BE2C (cell line): Measurements from ENCODE around the gene AP1M2.
"Not testable (repeated sequence)": the region's sequence is repeated elsewhere in the genome, so short reads cannot be mapped to it uniquely, and the experiment has no call there.

Experiments
- DNase-seq: peaks from one replicate; pipeline ENCODE4 v3.0.0-alpha.2; 2020
- H3K27me3 ChIP-seq: fragments of 250-450 bp; sonication (Bioruptor Pico); 2 replicates; pipeline ENCODE4 v1.5.1; 2020; ENCODE audit warnings: mild to moderate bottlenecking
- H3K36me3 ChIP-seq: fragments of 250-450 bp; sonication (Bioruptor Pico); 2 replicates; pipeline ENCODE4 v1.5.1; 2020; ENCODE audit warnings: mild to moderate bottlenecking
- H3K4me1 ChIP-seq: fragments of 250-450 bp; sonication (Bioruptor Pico); 2 replicates; pipeline ENCODE4 v1.5.1; 2020
- H3K4me3 ChIP-seq: 2 replicates; pipeline ENCODE4 v1.5.1; 2011; ENCODE audit warnings: low read depth, low read length
- H3K9me3 ChIP-seq: fragments of 250-450 bp; sonication (Bioruptor Pico); 2 replicates; pipeline ENCODE4 v1.5.1; 2020
- TF ChIP-seq, protein P1 (sequence below): IDR thresholded peaks from 2 replicates; pipeline ENCODE4 v1.5.1; 2012; ENCODE audit warnings: mild to moderate bottlenecking, low read depth, low read length

Gene AP1M2

DNA sequence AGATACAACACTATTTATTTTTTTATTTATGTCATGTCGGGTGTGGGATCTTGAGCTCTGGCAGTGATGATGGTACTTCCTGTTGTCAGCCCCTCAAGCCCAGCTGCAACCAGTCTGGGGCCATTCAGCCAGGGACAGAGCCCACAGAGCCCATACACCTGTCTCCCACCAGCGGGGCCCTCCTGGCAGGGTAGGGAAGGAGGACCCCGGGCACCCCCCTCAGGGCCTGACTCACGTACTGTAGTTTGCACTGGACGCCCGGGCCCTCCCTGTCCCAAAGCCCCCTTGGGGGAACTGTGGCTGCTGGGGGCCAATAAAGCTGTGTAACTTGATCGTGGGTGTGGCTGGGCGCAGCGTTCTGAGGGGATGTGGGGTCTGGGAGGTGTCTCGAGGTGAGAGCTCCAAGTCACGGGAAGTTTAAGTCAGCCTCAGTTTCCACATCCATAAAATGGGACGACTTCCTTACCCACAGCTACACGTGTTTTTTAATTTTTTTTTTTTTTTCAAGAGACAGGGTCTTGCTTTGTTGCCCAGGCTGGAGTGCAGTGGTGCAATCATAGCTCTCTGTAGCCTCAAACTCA, 33.9 kb downstream of the AP1M2 start:
- Histone ChIP-seq H3K36me3 (peaks cover 90% of the 10 kb centered on the region), H3K4me3 (no peak overlapping the region), H3K4me1 (no peaks in the 10 kb centered on the region), H3K9me3 (no peaks in the 10 kb centered on the region), H3K27me3 (no peaks in the 10 kb centered on the region)
- TF ChIP-seq, protein P1, sequence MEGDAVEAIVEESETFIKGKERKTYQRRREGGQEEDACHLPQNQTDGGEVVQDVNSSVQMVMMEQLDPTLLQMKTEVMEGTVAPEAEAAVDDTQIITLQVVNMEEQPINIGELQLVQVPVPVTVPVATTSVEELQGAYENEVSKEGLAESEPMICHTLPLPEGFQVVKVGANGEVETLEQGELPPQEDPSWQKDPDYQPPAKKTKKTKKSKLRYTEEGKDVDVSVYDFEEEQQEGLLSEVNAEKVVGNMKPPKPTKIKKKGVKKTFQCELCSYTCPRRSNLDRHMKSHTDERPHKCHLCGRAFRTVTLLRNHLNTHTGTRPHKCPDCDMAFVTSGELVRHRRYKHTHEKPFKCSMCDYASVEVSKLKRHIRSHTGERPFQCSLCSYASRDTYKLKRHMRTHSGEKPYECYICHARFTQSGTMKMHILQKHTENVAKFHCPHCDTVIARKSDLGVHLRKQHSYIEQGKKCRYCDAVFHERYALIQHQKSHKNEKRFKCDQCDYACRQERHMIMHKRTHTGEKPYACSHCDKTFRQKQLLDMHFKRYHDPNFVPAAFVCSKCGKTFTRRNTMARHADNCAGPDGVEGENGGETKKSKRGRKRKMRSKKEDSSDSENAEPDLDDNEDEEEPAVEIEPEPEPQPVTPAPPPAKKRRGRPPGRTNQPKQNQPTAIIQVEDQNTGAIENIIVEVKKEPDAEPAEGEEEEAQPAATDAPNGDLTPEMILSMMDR: no peak
- no peak for DNase-seq

DNA sequence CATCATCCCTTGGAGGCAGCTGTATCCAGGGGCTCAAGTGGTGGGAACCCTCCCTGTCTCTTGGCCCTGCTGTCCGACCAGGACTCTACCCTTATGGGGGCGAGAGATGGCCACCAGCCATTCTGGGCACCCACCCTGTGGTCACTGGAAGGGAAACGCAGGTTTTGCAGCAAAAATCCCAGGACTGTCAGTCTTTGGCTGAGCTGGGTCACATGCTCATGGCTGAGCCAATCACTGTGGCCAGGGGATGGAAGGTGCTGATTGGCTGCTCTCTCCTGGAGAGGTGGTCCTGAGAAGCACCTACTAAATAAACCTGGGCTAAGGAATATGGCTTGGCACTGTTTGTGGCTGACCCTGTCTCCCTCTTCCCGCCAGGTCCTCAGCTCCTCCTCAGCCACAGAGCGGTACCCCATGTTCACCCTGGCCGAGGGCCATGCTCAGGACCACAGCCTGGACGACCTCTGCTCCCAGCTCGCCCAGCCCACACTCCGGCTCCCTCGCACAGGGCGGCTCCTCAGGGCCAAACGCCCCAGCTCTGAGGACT, 34.5 kb downstream of the AP1M2 start:
- DNase-seq: peak; percentile 70
- Histone ChIP-seq H3K27me3 (no peaks in the 10 kb centered on the region), H3K4me1 (no peaks in the 10 kb centered on the region), H3K9me3 (no peaks in the 10 kb centered on the region), H3K36me3 (peaks cover 84% of the 10 kb centered on the region), H3K4me3 (no peak overlapping the region)
- TF ChIP-seq, protein P1: no peak

- no peaks in the 10 kb centered on the region for H3K27me3 ChIP-seq
- peak; percentile 35 for DNase-seq
- no peak overlapping the region for H3K4me3 ChIP-seq
- TF ChIP-seq, protein P1: peak; percentile 29; the same call in 1 of the 2 replicates
- no peaks in the 10 kb centered on the region for H3K4me1 ChIP-seq
- peaks cover 81% of the 10 kb centered on the region for H3K36me3 ChIP-seq
- no peaks in the 10 kb centered on the region for H3K9me3 ChIP-seq
Observed at GRCh38 chr19:10551698-10552301, 35.3 kb downstream of the AP1M2 start.

DNA sequence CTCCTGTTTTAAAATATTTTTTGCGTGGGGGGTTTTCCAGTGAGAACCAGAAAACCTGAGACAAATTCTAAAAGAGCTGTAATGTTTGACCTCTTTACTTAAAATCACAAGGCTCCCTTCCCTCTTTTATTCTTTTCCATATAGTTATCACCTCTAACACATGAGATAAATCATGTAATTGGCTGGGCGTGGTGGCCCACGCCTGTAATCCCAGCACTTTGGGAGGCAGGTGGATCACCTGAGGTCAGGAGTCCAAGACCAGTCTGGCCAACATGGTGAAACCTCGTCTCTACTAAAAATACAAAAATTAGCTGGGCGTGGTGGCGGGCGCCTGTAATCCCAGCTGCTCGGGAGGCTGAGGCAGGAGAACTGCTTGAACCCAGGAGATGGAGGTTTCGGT, 36.1 kb downstream of the AP1M2 start:
- H3K4me1 ChIP-seq, H3K27me3 ChIP-seq, DNase-seq, H3K9me3 ChIP-seq, H3K4me3 ChIP-seq: not testable (repeated sequence)
- H3K36me3 ChIP-seq: peaks cover 74% of the 10 kb centered on the region

- Histone ChIP-seq H3K4me3 (no peak overlapping the region), H3K9me3 (no peaks in the 10 kb centered on the region), H3K27me3 (no peaks in the 10 kb centered on the region), H3K36me3 (peaks cover 69% of the 10 kb centered on the region), H3K4me1 (no peaks in the 10 kb centered on the region)
- no peak for DNase-seq
- TF ChIP-seq, protein P1: no peak
Observed at GRCh38 chr19:10550336-10550735, 36.8 kb downstream of the AP1M2 start.

DNA sequence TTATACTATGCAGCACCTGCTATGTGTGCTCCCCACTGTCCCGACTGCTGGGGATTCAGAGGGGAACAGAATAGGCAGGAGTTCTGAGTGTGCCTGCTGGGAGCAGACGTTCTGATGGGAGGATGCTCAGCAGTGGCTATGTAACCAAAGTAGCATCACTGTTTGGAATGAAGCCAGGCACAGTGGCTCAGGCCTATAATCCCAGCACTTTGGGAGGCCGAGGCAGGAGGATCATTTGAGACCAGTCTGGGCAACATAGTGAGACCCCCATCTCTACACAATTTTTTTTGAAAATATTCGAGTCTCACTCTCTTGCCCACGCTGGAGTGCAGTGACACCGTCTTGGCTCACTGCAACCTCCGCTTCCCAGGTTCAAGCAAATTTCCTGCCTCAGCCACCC, 37.4 kb downstream of the AP1M2 start:
- no peaks in the 10 kb centered on the region for H3K9me3 ChIP-seq
- no peak overlapping the region for H3K4me3 ChIP-seq
- DNase-seq: no peak
- no peaks in the 10 kb centered on the region for H3K27me3 ChIP-seq
- peaks cover 66% of the 10 kb centered on the region for H3K36me3 ChIP-seq
- no peaks in the 10 kb centered on the region for H3K4me1 ChIP-seq
- TF ChIP-seq, protein P1: no peak
